WTC11 (cell line): Measurements from ENCODE around the gene UBE2F. TPM values are rescaled to one million over a fixed set of nuclear protein-coding genes. Genes with fewer than 3 reads are reported as not detected.

Experiments used
- CBFB ChIP-seq: sonication (generic); formaldehyde crosslinking; IDR thresholded peaks from 2 replicates; pipeline ENCODE4 v1.8.1; 2022; ENCODE audit warnings: mild to moderate bottlenecking, low read depth, missing genetic modification reagents
- CREB1 ChIP-seq: sonication (generic); formaldehyde crosslinking; IDR thresholded peaks from 2 replicates; pipeline ENCODE4 v1.8.0; 2023; ENCODE audit warnings: mild to moderate bottlenecking, missing genetic modification reagents
- CTCF ChIP-seq: fragments of 200-600 bp; IDR thresholded peaks from 2 replicates; pipeline ENCODE4 v1.8.0; 2022; ENCODE audit warnings: antibody characterized with exemption
- ELF4 ChIP-seq: sonication (generic); formaldehyde crosslinking; IDR thresholded peaks from 2 replicates; pipeline ENCODE4 v1.8.1; 2022; ENCODE audit warnings: low read depth, mild to moderate bottlenecking, moderate library complexity, missing genetic modification reagents
- ETV6 ChIP-seq: sonication (generic); formaldehyde crosslinking; IDR thresholded peaks from 2 replicates; pipeline ENCODE4 v1.8.1; 2022; ENCODE audit warnings: mild to moderate bottlenecking, missing genetic modification reagents
- FOXK1 ChIP-seq: sonication (generic); formaldehyde crosslinking; IDR thresholded peaks from 2 replicates; pipeline ENCODE4 v1.8.0; 2022; ENCODE audit warnings: mild to moderate bottlenecking, moderate library complexity, missing genetic modification reagents
- GABPB1 ChIP-seq: sonication (generic); formaldehyde crosslinking; IDR thresholded peaks from 2 replicates; pipeline ENCODE4 v1.8.1; 2023; ENCODE audit warnings: mild to moderate bottlenecking, missing genetic modification reagents
- GTF2I ChIP-seq: fragments of 250-450 bp; sonication (Bioruptor Pico); conservative IDR thresholded peaks from 2 replicates; pipeline ENCODE4 v1.4.0; 2021; ENCODE audit warnings: mild to moderate bottlenecking
- HMGA2 ChIP-seq: fragments of 250-450 bp; sonication (Bioruptor Pico); IDR thresholded peaks from 2 replicates; pipeline ENCODE4 v1.4.0; 2021; ENCODE audit warnings: mild to moderate bottlenecking, moderate library complexity
- IRF1 ChIP-seq: sonication (generic); formaldehyde crosslinking; IDR thresholded peaks from 2 replicates; pipeline ENCODE4 v1.8.0; 2023; ENCODE audit warnings: missing genetic modification reagents
- IRF2 ChIP-seq: sonication (generic); formaldehyde crosslinking; IDR thresholded peaks from 2 replicates; pipeline ENCODE4 v1.8.0; 2022; ENCODE audit warnings: low read depth, missing genetic modification reagents, borderline replicate concordance
- MYBL2 ChIP-seq: sonication (generic); formaldehyde crosslinking; IDR thresholded peaks from 2 replicates; pipeline ENCODE4 v1.8.1; 2023; ENCODE audit warnings: mild to moderate bottlenecking, moderate library complexity, missing genetic modification reagents
- NR3C1 ChIP-seq: sonication (generic); formaldehyde crosslinking; conservative IDR thresholded peaks from 2 replicates; pipeline ENCODE4 v1.8.1; 2023; ENCODE audit warnings: low read depth, mild to moderate bottlenecking, missing genetic modification reagents
- OVOL2 ChIP-seq: fragments of 250-450 bp; sonication (Bioruptor Pico); IDR thresholded peaks from 2 replicates; pipeline ENCODE4 v1.9.0; 2021; ENCODE audit warnings: mild to moderate bottlenecking, borderline replicate concordance
- PRRX2 ChIP-seq: fragments of 250-450 bp; sonication (Bioruptor Pico); IDR thresholded peaks from 2 replicates; pipeline ENCODE4 v1.8.0; 2021; ENCODE audit warnings: mild to moderate bottlenecking
- RELA ChIP-seq: sonication (generic); formaldehyde crosslinking; IDR thresholded peaks from 2 replicates; pipeline ENCODE4 v1.8.1; 2022; ENCODE audit warnings: missing genetic modification reagents, mild to moderate bottlenecking, borderline replicate concordance
- SOX15 ChIP-seq: fragments of 250-450 bp; sonication (Bioruptor Pico); IDR thresholded peaks from 2 replicates; pipeline ENCODE4 v1.9.0; 2021; ENCODE audit warnings: mild to moderate bottlenecking
- SP1 ChIP-seq: sonication (generic); formaldehyde crosslinking; conservative IDR thresholded peaks from 2 replicates; pipeline ENCODE4 v1.8.1; 2022; ENCODE audit warnings: missing genetic modification reagents
- ZMAT4 ChIP-seq: fragments of 250-450 bp; sonication (Bioruptor Pico); IDR thresholded peaks from 2 replicates; pipeline ENCODE4 v1.9.0; 2021; ENCODE audit warnings: mild to moderate bottlenecking
- ZNF263 ChIP-seq: sonication (generic); formaldehyde crosslinking; IDR thresholded peaks from 2 replicates; pipeline ENCODE4 v1.8.1; 2022; ENCODE audit warnings: low read depth, mild to moderate bottlenecking, moderate library complexity, missing genetic modification reagents
- ZNF396 ChIP-seq: fragments of 250-450 bp; sonication (Bioruptor Pico); IDR thresholded peaks from 2 replicates; pipeline ENCODE4 v1.8.0; 2021; ENCODE audit warnings: mild to moderate bottlenecking, moderate library complexity, borderline replicate concordance
- total RNA-seq: library from RNA; stranded (reverse); gene quantifications from 3 replicates; pipeline ENCODE4 v1.2.3, GENCODE V29; 2021
- TF ChIP-seq, protein P1 (sequence below): fragments of 250-450 bp; sonication (Bioruptor Pico); IDR thresholded peaks from 2 replicates; pipeline ENCODE4 v1.8.0; 2021; ENCODE audit warnings: mild to moderate bottlenecking
- TF ChIP-seq, protein P2 (sequence below): fragments of 250-450 bp; sonication (Bioruptor Pico); conservative IDR thresholded peaks from 2 replicates; pipeline ENCODE4 v1.9.0; 2021; ENCODE audit warnings: mild to moderate bottlenecking
- TF ChIP-seq, protein P3 (sequence below): fragments of 250-450 bp; sonication (Bioruptor Pico); IDR thresholded peaks from 2 replicates; pipeline ENCODE4 v1.9.0; 2021; ENCODE audit warnings: mild to moderate bottlenecking, borderline replicate concordance
- TF ChIP-seq, protein P4 (sequence below): fragments of 250-450 bp; sonication (Bioruptor Pico); IDR thresholded peaks from 2 replicates; pipeline ENCODE4 v1.9.0; 2021; ENCODE audit warnings: moderate library complexity, mild to moderate bottlenecking, inconsistent platforms, borderline replicate concordance
- TF ChIP-seq, protein P5 (sequence below): sonication (generic); formaldehyde crosslinking; IDR thresholded peaks from 2 replicates; pipeline ENCODE4 v1.8.0; 2022; ENCODE audit warnings: mild to moderate bottlenecking, missing genetic modification reagents

UBE2F gene
- total RNA-seq, 1 experiment from 2014 or later: 49.5 TPM

DNA sequence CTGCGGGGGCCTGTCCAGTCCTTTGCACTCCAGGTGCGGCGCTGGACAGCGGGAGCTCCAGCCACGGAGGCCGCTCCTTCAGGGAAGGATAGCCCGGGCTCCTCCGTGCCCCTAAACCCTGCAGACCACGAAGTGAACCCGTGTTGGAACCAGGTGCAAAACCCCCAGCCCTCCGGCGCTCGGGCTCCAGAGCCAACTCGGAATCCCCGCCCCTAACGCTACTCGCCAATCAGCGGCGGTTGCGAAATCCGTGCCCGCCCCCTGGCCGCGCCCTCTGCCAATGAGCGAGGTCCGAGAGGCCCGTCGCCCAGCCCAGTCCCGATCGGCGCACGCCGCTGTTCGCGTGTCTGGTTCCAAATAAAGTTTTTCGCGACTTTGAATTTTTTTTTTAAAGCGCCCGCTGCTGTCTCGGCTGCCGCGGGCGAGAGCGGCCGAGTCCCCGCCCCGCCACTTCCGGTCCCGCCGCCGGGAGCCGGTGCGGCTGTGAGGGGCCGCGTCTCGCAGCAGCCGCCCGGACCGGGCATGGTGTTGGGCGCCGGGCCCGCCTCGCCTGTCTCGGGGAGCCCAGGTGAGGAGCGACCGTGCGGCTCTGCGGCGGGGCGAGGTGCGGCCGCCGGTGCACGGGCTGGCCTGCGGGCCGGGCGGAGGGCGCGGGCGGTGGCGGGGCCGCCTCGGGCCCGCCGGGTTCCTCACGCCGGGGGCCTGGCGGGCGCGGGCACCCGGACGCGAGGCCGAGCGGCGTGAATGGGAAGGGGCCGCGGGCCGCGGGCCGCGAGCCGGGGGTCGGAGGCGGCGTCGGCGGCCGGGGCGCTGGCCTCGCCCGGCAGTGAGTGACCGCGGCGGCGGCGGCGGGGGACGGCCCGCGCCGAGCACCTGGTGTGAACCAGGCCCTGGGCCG is at the start of gene UBE2F (continued):
- TF ChIP-seq IRF2 (CRISPR knock-in tag): no peak
- no peak for TF ChIP-seq CREB1 (CRISPR knock-in tag)
- no peak for TF ChIP-seq GTF2I (CRISPR knock-in tag)
- TF ChIP-seq, protein P1, sequence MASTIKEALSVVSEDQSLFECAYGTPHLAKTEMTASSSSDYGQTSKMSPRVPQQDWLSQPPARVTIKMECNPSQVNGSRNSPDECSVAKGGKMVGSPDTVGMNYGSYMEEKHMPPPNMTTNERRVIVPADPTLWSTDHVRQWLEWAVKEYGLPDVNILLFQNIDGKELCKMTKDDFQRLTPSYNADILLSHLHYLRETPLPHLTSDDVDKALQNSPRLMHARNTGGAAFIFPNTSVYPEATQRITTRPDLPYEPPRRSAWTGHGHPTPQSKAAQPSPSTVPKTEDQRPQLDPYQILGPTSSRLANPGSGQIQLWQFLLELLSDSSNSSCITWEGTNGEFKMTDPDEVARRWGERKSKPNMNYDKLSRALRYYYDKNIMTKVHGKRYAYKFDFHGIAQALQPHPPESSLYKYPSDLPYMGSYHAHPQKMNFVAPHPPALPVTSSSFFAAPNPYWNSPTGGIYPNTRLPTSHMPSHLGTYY: no peak
- no peak for TF ChIP-seq ELF4
- TF ChIP-seq SOX15 (CRISPR knock-in tag): no peak
- TF ChIP-seq, protein P2, sequence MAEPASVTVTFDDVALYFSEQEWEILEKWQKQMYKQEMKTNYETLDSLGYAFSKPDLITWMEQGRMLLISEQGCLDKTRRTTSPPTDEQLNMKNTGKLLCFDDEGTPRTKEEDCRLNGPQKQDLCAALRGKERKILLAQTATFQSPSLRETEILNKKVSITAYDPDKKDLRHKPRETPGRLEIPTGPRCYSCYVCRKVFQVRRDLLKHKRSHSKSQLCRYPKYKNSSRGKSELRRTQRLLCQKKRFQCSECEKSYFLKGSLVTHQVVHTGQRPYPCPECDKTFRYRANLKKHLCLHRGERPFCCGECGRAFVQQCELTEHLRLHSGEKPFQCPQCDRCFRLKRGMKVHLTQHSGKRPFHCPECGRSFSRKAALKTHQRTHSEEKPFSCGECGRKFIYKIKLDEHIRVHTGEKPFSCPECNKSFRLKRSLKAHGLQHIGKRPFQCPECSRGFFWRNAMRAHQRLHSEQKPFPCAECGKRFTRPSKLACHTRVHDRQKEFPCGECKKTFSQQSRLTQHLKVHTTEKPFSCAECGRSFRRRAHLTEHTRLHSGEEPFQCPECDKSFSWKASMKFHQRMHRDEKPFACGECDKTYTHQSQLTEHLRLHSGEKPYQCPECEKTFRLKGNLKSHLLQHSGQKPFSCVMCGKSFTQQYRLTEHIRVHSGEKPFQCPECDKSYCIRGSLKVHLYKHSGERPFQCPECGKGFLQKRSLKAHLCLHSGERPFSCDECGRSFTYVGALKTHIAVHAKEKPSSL (CRISPR knock-in tag): no peak
- TF ChIP-seq OVOL2 (CRISPR knock-in tag): peak; percentile 25; the same call in 1 of the 2 replicates
- TF ChIP-seq, protein P3, sequence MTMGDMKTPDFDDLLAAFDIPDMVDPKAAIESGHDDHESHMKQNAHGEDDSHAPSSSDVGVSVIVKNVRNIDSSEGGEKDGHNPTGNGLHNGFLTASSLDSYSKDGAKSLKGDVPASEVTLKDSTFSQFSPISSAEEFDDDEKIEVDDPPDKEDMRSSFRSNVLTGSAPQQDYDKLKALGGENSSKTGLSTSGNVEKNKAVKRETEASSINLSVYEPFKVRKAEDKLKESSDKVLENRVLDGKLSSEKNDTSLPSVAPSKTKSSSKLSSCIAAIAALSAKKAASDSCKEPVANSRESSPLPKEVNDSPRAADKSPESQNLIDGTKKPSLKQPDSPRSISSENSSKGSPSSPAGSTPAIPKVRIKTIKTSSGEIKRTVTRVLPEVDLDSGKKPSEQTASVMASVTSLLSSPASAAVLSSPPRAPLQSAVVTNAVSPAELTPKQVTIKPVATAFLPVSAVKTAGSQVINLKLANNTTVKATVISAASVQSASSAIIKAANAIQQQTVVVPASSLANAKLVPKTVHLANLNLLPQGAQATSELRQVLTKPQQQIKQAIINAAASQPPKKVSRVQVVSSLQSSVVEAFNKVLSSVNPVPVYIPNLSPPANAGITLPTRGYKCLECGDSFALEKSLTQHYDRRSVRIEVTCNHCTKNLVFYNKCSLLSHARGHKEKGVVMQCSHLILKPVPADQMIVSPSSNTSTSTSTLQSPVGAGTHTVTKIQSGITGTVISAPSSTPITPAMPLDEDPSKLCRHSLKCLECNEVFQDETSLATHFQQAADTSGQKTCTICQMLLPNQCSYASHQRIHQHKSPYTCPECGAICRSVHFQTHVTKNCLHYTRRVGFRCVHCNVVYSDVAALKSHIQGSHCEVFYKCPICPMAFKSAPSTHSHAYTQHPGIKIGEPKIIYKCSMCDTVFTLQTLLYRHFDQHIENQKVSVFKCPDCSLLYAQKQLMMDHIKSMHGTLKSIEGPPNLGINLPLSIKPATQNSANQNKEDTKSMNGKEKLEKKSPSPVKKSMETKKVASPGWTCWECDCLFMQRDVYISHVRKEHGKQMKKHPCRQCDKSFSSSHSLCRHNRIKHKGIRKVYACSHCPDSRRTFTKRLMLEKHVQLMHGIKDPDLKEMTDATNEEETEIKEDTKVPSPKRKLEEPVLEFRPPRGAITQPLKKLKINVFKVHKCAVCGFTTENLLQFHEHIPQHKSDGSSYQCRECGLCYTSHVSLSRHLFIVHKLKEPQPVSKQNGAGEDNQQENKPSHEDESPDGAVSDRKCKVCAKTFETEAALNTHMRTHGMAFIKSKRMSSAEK: no peak
- 0 out of 2 replicates have a peak, but pooled peaks have one; percentile 32 for TF ChIP-seq HMGA2 (CRISPR knock-in tag)
- 0 out of 2 replicates have a peak, but pooled peaks have one; percentile 76 for TF ChIP-seq NR3C1 (CRISPR knock-in tag)
- peak; percentile 80; the same call in 1 of the 2 replicates for TF ChIP-seq FOXK1 (CRISPR knock-in tag)
- TF ChIP-seq CBFB (CRISPR knock-in tag): no peak
- TF ChIP-seq RELA: no peak
- no peak for TF ChIP-seq ZMAT4
- TF ChIP-seq, protein P4, sequence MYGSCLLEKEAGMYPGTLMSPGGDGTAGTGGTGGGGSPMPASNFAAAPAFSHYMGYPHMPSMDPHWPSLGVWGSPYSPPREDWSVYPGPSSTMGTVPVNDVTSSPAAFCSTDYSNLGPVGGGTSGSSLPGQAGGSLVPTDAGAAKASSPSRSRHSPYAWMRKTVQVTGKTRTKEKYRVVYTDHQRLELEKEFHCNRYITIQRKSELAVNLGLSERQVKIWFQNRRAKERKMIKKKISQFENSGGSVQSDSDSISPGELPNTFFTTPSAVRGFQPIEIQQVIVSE: no peak
- TF ChIP-seq, protein P5, sequence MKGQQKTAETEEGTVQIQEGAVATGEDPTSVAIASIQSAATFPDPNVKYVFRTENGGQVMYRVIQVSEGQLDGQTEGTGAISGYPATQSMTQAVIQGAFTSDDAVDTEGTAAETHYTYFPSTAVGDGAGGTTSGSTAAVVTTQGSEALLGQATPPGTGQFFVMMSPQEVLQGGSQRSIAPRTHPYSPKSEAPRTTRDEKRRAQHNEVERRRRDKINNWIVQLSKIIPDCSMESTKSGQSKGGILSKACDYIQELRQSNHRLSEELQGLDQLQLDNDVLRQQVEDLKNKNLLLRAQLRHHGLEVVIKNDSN (CRISPR knock-in tag): no peak
- TF ChIP-seq SP1: peak; percentile 99
- 0 out of 2 replicates have a peak, but pooled peaks have one; percentile 42 for TF ChIP-seq MYBL2 (CRISPR knock-in tag)
- TF ChIP-seq ZNF396 (CRISPR knock-in tag): no peak
- TF ChIP-seq ZNF263 (CRISPR knock-in tag): no peak
- TF ChIP-seq IRF1 (CRISPR knock-in tag): no peak
- no peak for TF ChIP-seq CTCF
- peak; percentile 78 for TF ChIP-seq GABPB1 (CRISPR knock-in tag)
- TF ChIP-seq PRRX2 (CRISPR knock-in tag): no peak
- TF ChIP-seq ETV6 (CRISPR knock-in tag): peak; percentile 61; the same call in 1 of the 2 replicates
